ENCODE measurements around the gene RABGAP1L.
"Not testable (repeated sequence)": the region's sequence is repeated elsewhere in the genome, so short reads cannot be mapped to it uniquely, and the experiment has no call there.

Gene RABGAP1L

GRCh38 chr1:174174461-174175329, 15.4 kb downstream of the RABGAP1L start:
- no peaks in the 10 kb centered on the region for H3K9me3 ChIP-seq (ENCODE audit: insufficient read depth, low read depth, low read length)
- no peaks in the 10 kb centered on the region for H3K27me3 ChIP-seq (ENCODE audit: insufficient read depth, low read length)
- no peak overlapping the region for H3K9ac ChIP-seq (ENCODE audit: low read depth, low read length)
- H3K4me3 ChIP-seq (ENCODE audit: low read length), result no peak overlapping the region
- no peaks in the 10 kb centered on the region for H3K4me1 ChIP-seq (ENCODE audit: insufficient read depth, low read length)
- H3K27ac ChIP-seq (ENCODE audit: low read length), result no peak overlapping the region
- no peaks in the 10 kb centered on the region for H3K36me3 ChIP-seq (ENCODE audit: insufficient read depth, low read depth, low read length)

- H3K4me3 ChIP-seq (ENCODE audit: low read length); H3K27me3 ChIP-seq (ENCODE audit: insufficient read depth, low read length); H3K4me1 ChIP-seq (ENCODE audit: insufficient read depth, low read length); H3K9me3 ChIP-seq (ENCODE audit: insufficient read depth, low read depth, low read length); H3K27ac ChIP-seq (ENCODE audit: low read length); H3K9ac ChIP-seq (ENCODE audit: low read depth, low read length); H3K36me3 ChIP-seq (ENCODE audit: insufficient read depth, low read depth, low read length): not testable (repeated sequence)
Observed at GRCh38 chr1:174178459-174178858, 19.1 kb downstream of the RABGAP1L start.

GRCh38 chr1:174189428-174190062, 30.2 kb downstream of the RABGAP1L start:
- Histone ChIP-seq H3K27me3 (ENCODE audit: insufficient read depth, low read length) (no peaks in the 10 kb centered on the region), H3K4me3 (ENCODE audit: low read length) (no peak overlapping the region), H3K36me3 (ENCODE audit: insufficient read depth, low read depth, low read length) (no peaks in the 10 kb centered on the region)

GRCh38 chr1:174190691-174191199, 31.4 kb downstream of the RABGAP1L start:
- no peak overlapping the region for H3K27ac ChIP-seq (ENCODE audit: low read length)
- H3K36me3 ChIP-seq (ENCODE audit: insufficient read depth, low read depth, low read length), result no peaks in the 10 kb centered on the region
- H3K4me1 ChIP-seq (ENCODE audit: insufficient read depth, low read length), result no peaks in the 10 kb centered on the region
- no peak overlapping the region for H3K9ac ChIP-seq (ENCODE audit: low read depth, low read length)
- H3K9me3 ChIP-seq (ENCODE audit: insufficient read depth, low read depth, low read length), result peaks cover 7% of the 10 kb centered on the region; the same call in 1 of the 2 replicates
- H3K4me3 ChIP-seq (ENCODE audit: low read length), result no peak overlapping the region
- no peaks in the 10 kb centered on the region for H3K27me3 ChIP-seq (ENCODE audit: insufficient read depth, low read length)

More at GRCh38 chr1:174189428-174190062, 30.2 kb downstream of the RABGAP1L start:
- peaks cover 7% of the 10 kb centered on the region; the same call in 1 of the 2 replicates for H3K9me3 ChIP-seq (ENCODE audit: insufficient read depth, low read depth, low read length)
- H3K9ac ChIP-seq (ENCODE audit: low read depth, low read length), result no peak overlapping the region
- no peak overlapping the region for H3K27ac ChIP-seq (ENCODE audit: low read length)
- no peaks in the 10 kb centered on the region for H3K4me1 ChIP-seq (ENCODE audit: insufficient read depth, low read length)

- Histone ChIP-seq H3K4me3 (ENCODE audit: low read length) (no peak overlapping the region), H3K27ac (ENCODE audit: low read length) (no peak overlapping the region)
Observed at GRCh38 chr1:174191349-174191862, 32.1 kb downstream of the RABGAP1L start.

GRCh38 chr1:174194461-174194860, 35.1 kb downstream of the RABGAP1L start:
- Histone ChIP-seq H3K9me3 (ENCODE audit: insufficient read depth, low read depth, low read length) (no peaks in the 10 kb centered on the region), H3K27ac (ENCODE audit: low read length) (no peak overlapping the region), H3K36me3 (ENCODE audit: insufficient read depth, low read depth, low read length) (no peaks in the 10 kb centered on the region), H3K4me1 (ENCODE audit: insufficient read depth, low read length) (no peaks in the 10 kb centered on the region), H3K9ac (ENCODE audit: low read depth, low read length) (no peak overlapping the region), H3K4me3 (ENCODE audit: low read length) (no peak overlapping the region), H3K27me3 (ENCODE audit: insufficient read depth, low read length) (no peaks in the 10 kb centered on the region)

More at GRCh38 chr1:174191349-174191862, 32.1 kb downstream of the RABGAP1L start:
- Histone ChIP-seq H3K27me3 (ENCODE audit: insufficient read depth, low read length) (no peaks in the 10 kb centered on the region), H3K36me3 (ENCODE audit: insufficient read depth, low read depth, low read length) (no peaks in the 10 kb centered on the region), H3K4me1 (ENCODE audit: insufficient read depth, low read length) (no peaks in the 10 kb centered on the region), H3K9me3 (ENCODE audit: insufficient read depth, low read depth, low read length) (peaks cover 7% of the 10 kb centered on the region; the same call in 1 of the 2 replicates), H3K9ac (ENCODE audit: low read depth, low read length) (no peak overlapping the region)

GRCh38 chr1:174197088-174197487, 37.8 kb downstream of the RABGAP1L start:
- Histone ChIP-seq H3K27ac (ENCODE audit: low read length) (no peak overlapping the region), H3K4me3 (ENCODE audit: low read length) (no peak overlapping the region), H3K27me3 (ENCODE audit: insufficient read depth, low read length) (no peaks in the 10 kb centered on the region), H3K9me3 (ENCODE audit: insufficient read depth, low read depth, low read length) (no peaks in the 10 kb centered on the region), H3K9ac (ENCODE audit: low read depth, low read length) (no peak overlapping the region), H3K4me1 (ENCODE audit: insufficient read depth, low read length) (no peaks in the 10 kb centered on the region), H3K36me3 (ENCODE audit: insufficient read depth, low read depth, low read length) (no peaks in the 10 kb centered on the region)

GRCh38 chr1:174197547-174197946, 38.2 kb downstream of the RABGAP1L start:
- Histone ChIP-seq H3K27me3 (ENCODE audit: insufficient read depth, low read length) (no peaks in the 10 kb centered on the region), H3K4me1 (ENCODE audit: insufficient read depth, low read length) (no peaks in the 10 kb centered on the region), H3K9ac (ENCODE audit: low read depth, low read length) (no peak overlapping the region), H3K36me3 (ENCODE audit: insufficient read depth, low read depth, low read length) (no peaks in the 10 kb centered on the region), H3K27ac (ENCODE audit: low read length) (no peak overlapping the region), H3K9me3 (ENCODE audit: insufficient read depth, low read depth, low read length) (no peaks in the 10 kb centered on the region), H3K4me3 (ENCODE audit: low read length) (no peak overlapping the region)

GRCh38 chr1:174198202-174198601, 38.9 kb downstream of the RABGAP1L start:
- H3K9ac ChIP-seq (ENCODE audit: low read depth, low read length), result no peak overlapping the region
- no peaks in the 10 kb centered on the region for H3K9me3 ChIP-seq (ENCODE audit: insufficient read depth, low read depth, low read length)
- H3K4me3 ChIP-seq (ENCODE audit: low read length), result no peak overlapping the region
- no peaks in the 10 kb centered on the region for H3K27me3 ChIP-seq (ENCODE audit: insufficient read depth, low read length)
- no peak overlapping the region for H3K27ac ChIP-seq (ENCODE audit: low read length)
- no peaks in the 10 kb centered on the region for H3K4me1 ChIP-seq (ENCODE audit: insufficient read depth, low read length)
- no peaks in the 10 kb centered on the region for H3K36me3 ChIP-seq (ENCODE audit: insufficient read depth, low read depth, low read length)

- Histone ChIP-seq H3K9me3 (ENCODE audit: insufficient read depth, low read depth, low read length) (no peaks in the 10 kb centered on the region), H3K4me1 (ENCODE audit: insufficient read depth, low read length) (no peaks in the 10 kb centered on the region), H3K4me3 (ENCODE audit: low read length) (no peak overlapping the region), H3K36me3 (ENCODE audit: insufficient read depth, low read depth, low read length) (no peaks in the 10 kb centered on the region), H3K27me3 (ENCODE audit: insufficient read depth, low read length) (no peaks in the 10 kb centered on the region), H3K27ac (ENCODE audit: low read length) (no peak overlapping the region), H3K9ac (ENCODE audit: low read depth, low read length) (no peak overlapping the region)
Observed at GRCh38 chr1:174200746-174201145, 41.4 kb downstream of the RABGAP1L start.

- Histone ChIP-seq H3K36me3 (ENCODE audit: insufficient read depth, low read depth, low read length) (no peaks in the 10 kb centered on the region), H3K4me1 (ENCODE audit: insufficient read depth, low read length) (peaks cover 8% of the 10 kb centered on the region), H3K27ac (ENCODE audit: low read length) (no peak overlapping the region), H3K9me3 (ENCODE audit: insufficient read depth, low read depth, low read length) (peaks cover 2% of the 10 kb centered on the region; the same call in 1 of the 2 replicates), H3K27me3 (ENCODE audit: insufficient read depth, low read length) (no peaks in the 10 kb centered on the region), H3K9ac (ENCODE audit: low read depth, low read length) (no peak overlapping the region), H3K4me3 (ENCODE audit: low read length) (no peak overlapping the region)
Observed at GRCh38 chr1:174204697-174205308, 45.5 kb downstream of the RABGAP1L start.

All from iPS-20b (cell line).